ENCODE data around the gene SLC17A1. TPM values are rescaled to one million over a fixed set of nuclear protein-coding genes. Genes with fewer than 3 reads are reported as not detected.

The SLC17A1 gene
- total and polyA plus RNA-seq, 3 donors from 2014 or later = 0.99 to 3.9 (median 1.0) TPM

DNA sequence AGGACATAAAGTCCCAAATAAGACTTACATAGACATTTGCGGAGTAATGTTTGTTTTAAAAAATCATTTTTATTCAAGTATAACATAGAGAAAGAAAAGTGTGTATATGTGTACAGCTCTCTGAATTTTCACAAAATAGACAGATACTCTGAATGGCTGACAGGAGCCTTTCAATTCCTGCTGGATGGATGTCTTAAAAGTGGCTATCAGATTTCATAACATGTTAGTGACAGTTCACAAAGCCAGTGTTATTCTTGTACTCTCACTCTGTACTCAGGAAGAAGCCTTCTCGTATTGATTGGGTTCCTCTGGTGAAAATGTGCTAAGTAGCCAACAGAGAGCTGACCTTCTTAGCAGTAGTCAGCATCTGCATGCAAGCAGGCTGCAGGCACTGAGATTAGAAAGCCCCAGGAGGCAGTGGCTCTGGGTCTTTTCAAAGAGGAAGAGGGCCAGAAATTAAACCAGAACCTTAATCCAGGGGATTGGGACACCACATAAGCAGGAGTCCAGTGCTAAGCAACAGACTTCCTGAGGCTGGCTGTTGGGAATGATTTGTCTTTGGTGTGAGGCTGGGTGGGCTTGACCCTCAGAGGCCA is 57.6 kb downstream of the SLC17A1 start:
- no peaks in the 10 kb centered on the region for H3K9me3 ChIP-seq
- intact Hi-C loops (cut with DNase I; ENCODE audit: low total_unique reads) = no loop called here
- no peak overlapping the region for H3K27ac ChIP-seq
- H3K27me3 ChIP-seq = no peaks in the 10 kb centered on the region
- TF ChIP-seq, protein P1, sequence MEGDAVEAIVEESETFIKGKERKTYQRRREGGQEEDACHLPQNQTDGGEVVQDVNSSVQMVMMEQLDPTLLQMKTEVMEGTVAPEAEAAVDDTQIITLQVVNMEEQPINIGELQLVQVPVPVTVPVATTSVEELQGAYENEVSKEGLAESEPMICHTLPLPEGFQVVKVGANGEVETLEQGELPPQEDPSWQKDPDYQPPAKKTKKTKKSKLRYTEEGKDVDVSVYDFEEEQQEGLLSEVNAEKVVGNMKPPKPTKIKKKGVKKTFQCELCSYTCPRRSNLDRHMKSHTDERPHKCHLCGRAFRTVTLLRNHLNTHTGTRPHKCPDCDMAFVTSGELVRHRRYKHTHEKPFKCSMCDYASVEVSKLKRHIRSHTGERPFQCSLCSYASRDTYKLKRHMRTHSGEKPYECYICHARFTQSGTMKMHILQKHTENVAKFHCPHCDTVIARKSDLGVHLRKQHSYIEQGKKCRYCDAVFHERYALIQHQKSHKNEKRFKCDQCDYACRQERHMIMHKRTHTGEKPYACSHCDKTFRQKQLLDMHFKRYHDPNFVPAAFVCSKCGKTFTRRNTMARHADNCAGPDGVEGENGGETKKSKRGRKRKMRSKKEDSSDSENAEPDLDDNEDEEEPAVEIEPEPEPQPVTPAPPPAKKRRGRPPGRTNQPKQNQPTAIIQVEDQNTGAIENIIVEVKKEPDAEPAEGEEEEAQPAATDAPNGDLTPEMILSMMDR (IDR thresholded peaks at IDR 0.05) = no peak
- TF ChIP-seq POLR2A (IDR thresholded peaks at IDR 0.05) = no peak
- 39 to 62% methylated on average over 2 of the region's 2 CpGs for WGBS, 2 donors
- no peak overlapping the region for H3K4me3 ChIP-seq
- no peaks in the 10 kb centered on the region for H3K36me3 ChIP-seq (ENCODE audit: low read depth, missing control alignments)
- DNase-seq = no peak
- H3K4me1 ChIP-seq = no peaks in the 10 kb centered on the region

DNA sequence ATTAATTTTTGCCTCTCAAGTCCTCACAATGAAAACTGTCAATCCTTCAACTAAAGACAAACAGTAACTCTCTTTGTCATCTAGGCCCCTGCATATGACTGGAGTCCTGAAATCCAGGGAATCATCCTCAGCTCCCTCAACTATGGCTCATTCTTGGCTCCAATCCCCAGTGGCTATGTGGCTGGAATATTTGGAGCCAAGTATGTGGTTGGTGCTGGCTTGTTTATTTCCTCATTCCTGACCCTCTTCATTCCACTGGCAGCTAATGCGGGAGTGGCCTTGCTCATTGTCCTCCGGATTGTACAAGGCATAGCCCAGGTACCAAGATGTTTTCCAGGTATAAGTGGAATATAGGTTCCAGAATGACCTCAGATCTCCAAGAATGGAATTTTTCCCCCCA is 61.9 kb downstream of the SLC17A1 start:
- no peaks in the 10 kb centered on the region for H3K4me1 ChIP-seq
- intact Hi-C loops (cut with DNase I; ENCODE audit: low total_unique reads) = no loop called here
- H3K9me3 ChIP-seq = no peaks in the 10 kb centered on the region
- 67 to 81% methylated on average over 2 of the region's 2 CpGs for WGBS, 2 donors
- H3K36me3 ChIP-seq (ENCODE audit: low read depth, missing control alignments) = no peaks in the 10 kb centered on the region
- no peak for TF ChIP-seq POLR2A (IDR thresholded peaks at IDR 0.05)
- TF ChIP-seq, protein P1 (IDR thresholded peaks at IDR 0.05) = no peak
- H3K27me3 ChIP-seq = no peaks in the 10 kb centered on the region
- no peak overlapping the region for H3K4me3 ChIP-seq
- no peak for DNase-seq
- no peak overlapping the region for H3K27ac ChIP-seq

DNA sequence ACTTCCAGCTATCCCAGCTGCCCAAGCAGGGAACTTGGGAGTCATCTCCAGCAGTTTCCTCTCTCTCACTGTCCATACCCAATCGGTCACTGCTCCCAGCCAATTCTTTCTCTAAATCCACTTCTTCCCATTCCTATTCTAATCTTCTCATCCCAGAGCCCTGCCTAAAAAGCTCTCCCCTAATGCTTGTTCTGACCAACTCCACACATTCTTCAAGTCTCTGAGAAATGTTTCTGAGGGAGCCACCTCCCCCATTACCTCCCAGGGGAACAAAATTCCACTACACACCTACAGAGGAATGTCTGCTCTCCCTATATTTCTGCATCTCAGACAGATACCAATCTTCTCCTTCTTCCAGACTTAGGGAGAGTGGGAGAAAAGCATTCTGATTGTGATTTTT is 63.3 kb downstream of the SLC17A1 start:
- Histone ChIP-seq H3K4me3 (no peak overlapping the region), H3K27me3 (no peaks in the 10 kb centered on the region), H3K27ac (no peak overlapping the region), H3K36me3 (ENCODE audit: low read depth, missing control alignments) (no peaks in the 10 kb centered on the region), H3K9me3 (no peaks in the 10 kb centered on the region), H3K4me1 (no peaks in the 10 kb centered on the region)
- WGBS, 2 donors = 80 to 87% methylated on average over 1 of the region's 1 CpG
- intact Hi-C loops (cut with DNase I; ENCODE audit: low total_unique reads) = no loop called here
- no peak for DNase-seq
- TF ChIP-seq, protein P1 (IDR thresholded peaks at IDR 0.05) = no peak
- TF ChIP-seq POLR2A (IDR thresholded peaks at IDR 0.05) = no peak

DNA sequence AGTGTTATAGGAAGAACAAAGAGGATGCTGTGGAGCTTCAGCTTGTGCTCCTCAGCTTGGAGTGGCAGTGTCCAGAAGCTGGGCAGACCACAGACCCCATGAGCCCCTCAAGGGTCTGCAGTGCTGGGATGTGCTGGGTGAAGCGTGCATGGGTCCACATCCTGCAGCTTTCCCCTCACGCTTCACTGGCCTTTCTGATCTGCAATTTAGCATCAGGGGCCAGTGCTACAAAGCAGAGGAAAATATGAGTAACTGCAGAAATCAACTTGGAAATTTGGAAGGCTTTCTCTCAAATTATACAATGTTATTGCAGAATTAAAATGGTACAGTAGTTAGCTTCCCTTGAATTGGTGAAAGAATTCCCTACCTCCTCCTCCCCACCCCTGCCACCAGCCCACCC is 67.2 kb downstream of the SLC17A1 start:
- DNase-seq = no peak
- Histone ChIP-seq H3K4me1 (no peaks in the 10 kb centered on the region), H3K4me3 (no peak overlapping the region), H3K36me3 (ENCODE audit: low read depth, missing control alignments) (no peaks in the 10 kb centered on the region), H3K9me3 (no peaks in the 10 kb centered on the region), H3K27me3 (no peaks in the 10 kb centered on the region), H3K27ac (no peak overlapping the region)
- intact Hi-C loops (cut with DNase I; ENCODE audit: low total_unique reads) = no loop called here
- WGBS, 2 donors = 83 to 88% methylated on average over 2 of the region's 2 CpGs
- no peak for TF ChIP-seq POLR2A (IDR thresholded peaks at IDR 0.05)
- TF ChIP-seq, protein P1 (IDR thresholded peaks at IDR 0.05) = no peak

DNA sequence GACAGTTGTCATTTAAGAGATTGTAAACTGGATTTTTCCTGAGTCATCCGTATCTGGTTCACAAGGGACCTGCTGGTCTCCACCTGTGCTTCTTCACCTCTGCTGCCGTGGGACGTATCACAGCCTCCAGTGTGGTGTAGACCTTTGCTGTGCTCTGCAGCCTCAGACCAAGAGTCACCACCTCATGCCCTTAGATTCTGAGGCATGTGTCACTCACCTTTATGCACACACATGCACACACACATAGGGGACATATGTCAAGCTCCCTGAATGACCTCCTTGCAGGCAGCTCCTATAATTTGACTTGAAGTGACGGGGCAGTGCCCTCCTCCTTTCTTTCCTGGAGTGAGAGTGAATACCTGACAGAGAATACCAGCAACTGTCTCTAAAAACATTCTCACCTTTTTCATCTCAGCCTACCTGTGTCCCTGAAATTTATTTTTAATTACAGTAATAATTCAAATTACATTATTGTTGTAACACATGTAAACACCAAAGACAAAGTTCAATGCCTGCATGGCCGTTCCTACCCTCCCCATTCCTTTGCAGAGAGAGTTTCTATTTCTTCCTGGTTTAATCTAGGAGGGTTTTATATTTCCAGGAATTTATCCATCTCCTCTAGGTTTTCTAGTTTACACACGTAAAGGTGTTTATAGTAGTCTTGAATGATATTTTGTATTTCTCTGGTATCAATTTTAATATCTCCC is 73.8 kb downstream of the SLC17A1 start:
- DNase-seq = no peak
- Histone ChIP-seq H3K4me1 (no peaks in the 10 kb centered on the region), H3K9me3 (no peaks in the 10 kb centered on the region), H3K4me3 (no peak overlapping the region), H3K27me3 (no peaks in the 10 kb centered on the region), H3K36me3 (ENCODE audit: low read depth, missing control alignments) (no peaks in the 10 kb centered on the region), H3K27ac (no peak overlapping the region)
- no peak for TF ChIP-seq POLR2A (IDR thresholded peaks at IDR 0.05)
- TF ChIP-seq, protein P1 (IDR thresholded peaks at IDR 0.05) = no peak
- intact Hi-C loops (cut with DNase I; ENCODE audit: low total_unique reads) = no loop called here
- WGBS, 2 donors = 82 to 85% methylated on average over 6 of the region's 6 CpGs

Data from testis (tissue), 3 donors.